Spleen (tissue), 11 donors: ENCODE results near the gene FAM177B. TPM values are rescaled to one million over a fixed set of nuclear protein-coding genes. Genes with fewer than 3 reads are reported as not detected.

ENCODE experiments used
- DNase-seq: peaks from one replicate; pipeline ENCODE4 v3.0.0-alpha.2; 2020
- H3K27ac ChIP-seq, 8 donors: fragments of 200-600 bp; sonication (generic) in 7 of 8; 1 replicate in 4 of 8; 2 replicates in 4 of 8; pipeline versions ENCODE4 v1.5.0 to v1.8.0; 2016 to 2021; ENCODE audit warnings: inconsistent platforms in 4 of 8, mild to moderate bottlenecking in 4 of 8, moderate library complexity in 1 of 8
- H3K27me3 ChIP-seq, 7 donors: fragments of 200-600 bp; sonication (generic) in 6 of 7; replicated peaks in 1 of 7; 1 replicate in 4 of 7; 2 replicates in 3 of 7; pipeline versions ENCODE4 v1.5.0 to v1.8.0; 2016 to 2021; ENCODE audit warnings: inconsistent platforms in 3 of 7, mild to moderate bottlenecking in 1 of 7
- H3K36me3 ChIP-seq, 6 donors: fragments of 200-600 bp; sonication (generic) in 5 of 6; 1 replicate in 4 of 6; 2 replicates in 2 of 6; pipeline versions ENCODE4 v1.5.0 to v1.8.0; 2016 to 2021; ENCODE audit warnings: inconsistent platforms in 2 of 6
- H3K4me1 ChIP-seq, 6 donors: fragments of 200-600 bp; sonication (generic) in 5 of 6; 1 replicate in 3 of 6; 2 replicates in 3 of 6; pipeline versions ENCODE4 v1.5.0 to v1.8.0; 2016 to 2021; ENCODE audit warnings: inconsistent platforms in 3 of 6
- H3K4me3 ChIP-seq, 8 donors: fragments of 200-600 bp; sonication (generic) in 7 of 8; 1 replicate in 4 of 8; 2 replicates in 4 of 8; pipeline versions ENCODE4 v1.5.0 to v1.8.0; 2016 to 2021; ENCODE audit warnings: inconsistent platforms in 4 of 8, mild to moderate bottlenecking in 4 of 8, moderate library complexity in 2 of 8
- H3K9me3 ChIP-seq, 8 donors: fragments of 200-600 bp; sonication (generic) in 7 of 8; 1 replicate in 4 of 8; 2 replicates in 4 of 8; pipeline versions ENCODE4 v1.5.0 to v1.8.0; 2016 to 2021; ENCODE audit warnings: inconsistent platforms in 4 of 8
- CTCF ChIP-seq, 11 experiments: fragments of 200-600 bp in 7 of 11; fragments of 450-650 bp in 4 of 11; sonication (generic) in 4 of 11; IDR thresholded peaks in 8 of 11; conservative IDR thresholded peaks in 3 of 11; 1 replicate in 7 of 11; 2 replicates in 4 of 11; pipeline versions ENCODE4 v1.4.0 to v1.8.0; 2016 to 2021; ENCODE audit warnings: antibody characterized with exemption in 11 of 11, inconsistent platforms in 4 of 11, mild to moderate bottlenecking in 1 of 11
- POLR2A ChIP-seq, 3 donors: fragments of 450-650 bp; IDR thresholded peaks; one replicate each; pipeline ENCODE4 v1.5.1; 2017; ENCODE audit warnings: antibody characterized with exemption in 3 of 3, mild to moderate bottlenecking in 1 of 3
- POLR2AphosphoS5 ChIP-seq, 3 donors: sonication (generic); formaldehyde crosslinking; IDR thresholded peaks; one replicate each; pipeline ENCODE4 v1.5.1; 2017; ENCODE audit warnings: antibody characterized with exemption in 3 of 3
- WGBS, 5 donors: extraction: QIAGEN DNeasy Blood & Tissue Kit in 3 of 5; methylation state at CpG; one replicate each; pipeline versions ENCODE4 v1.1.5 to v1.1.7; 2013 to 2018; 5-methylcytosine and 5-hydroxymethylcytosine counted together
- intact Hi-C: fragments of 100-400 bp; cut with DNase I; formaldehyde crosslinking; loops from one replicate; pipeline ENCODE4 v1.15.0; 2023; ENCODE audit warnings: low total_unique reads
- polyA plus RNA-seq, 3 donors: library from polyadenylated mRNA; stranded (reverse); fragments of 200-250 nt; gene quantifications; one replicate each; pipeline ENCODE4 v1.2.1, GENCODE V29; 2013
- total RNA-seq, 7 donors: library from RNA; depleted of rRNA in 3 of 7; stranded (reverse); fragments of >200 nt in 3 of 7; fragmentation: NEBNext Ultra II Directional in 4 of 7; extraction: Animal tissue kit (Norgen Biotek cat#: 25700) in 4 of 7; gene quantifications; one replicate each; pipeline versions ENCODE4 v1.1.0 to v1.2.1, GENCODE V29; 2016 to 2021
- donor health status: healthy with polysubstance abuse.
- donor health status: DM: no; HTN: no; CAD: no; lungs with moderate emphysema.
- donor health status: DM: no; HTN: no; CAD: no.
- donor health status: Bipolar disorder and iron deficiency.
- donor health status: healthy.
- donor health status: DM: no; HTN: no; CAD: no.
- donor health status: DM: yes; HTN: yes; CAD: no.

FAM177B gene
- total and polyA plus RNA-seq, 10 donors = 0.91 to 19.1 (median 6.8) TPM

DNA sequence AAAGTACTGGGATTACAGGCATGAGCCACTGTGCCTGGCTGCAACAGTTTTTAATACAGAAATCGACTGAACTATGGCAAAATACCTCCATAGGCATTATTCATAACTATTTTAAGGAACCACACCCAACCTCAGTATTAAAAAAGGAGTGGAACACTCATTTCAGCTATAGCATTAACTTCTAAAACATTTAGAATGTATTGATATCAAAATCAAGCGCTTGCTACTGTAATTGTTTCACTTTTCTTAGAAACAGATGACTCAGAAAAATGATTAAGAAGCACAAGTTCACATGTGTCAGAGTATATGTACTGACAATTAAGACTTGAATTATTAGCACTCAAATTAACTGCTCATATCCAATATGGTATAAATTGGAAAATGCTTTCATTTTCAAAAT is 39.8 kb upstream of the FAM177B start:
- intact Hi-C loops = no loop called here
- H3K36me3 ChIP-seq = peaks cover 0 to 81% (median 35%) of the 10 kb centered on the region in 6 donors
- H3K27me3 ChIP-seq = no peaks in the 10 kb centered on the region
- no peaks in the 10 kb centered on the region for H3K9me3 ChIP-seq
- TF ChIP-seq POLR2AphosphoS5 (IDR thresholded peaks at IDR 0.05) (no peak), POLR2A (IDR thresholded peaks at IDR 0.05) (no peak), CTCF (IDR thresholded peaks at IDR 0.05 in 8 of 11, conservative IDR thresholded peaks at IDR 0.05 in 3 of 11) (no peak)
- 89 to 100% (median 92%) methylated on average over 2 of the region's 2 CpGs for WGBS, 5 donors
- no peak overlapping the region for H3K4me3 ChIP-seq
- H3K27ac ChIP-seq = no peak overlapping the region
- DNase-seq = no peak
- H3K4me1 ChIP-seq = peaks cover 0 to 35% (median 2%) of the 10 kb centered on the region in 6 donors

GRCh38 chr1:222697826-222698225 is 39.2 kb upstream of the FAM177B start:
- DNase-seq = no peak
- Histone ChIP-seq H3K27me3 (no peaks in the 10 kb centered on the region), H3K4me1 (peaks cover 0 to 35% (median 2%) of the 10 kb centered on the region in 6 donors), H3K9me3 (no peaks in the 10 kb centered on the region), H3K4me3 (no peak overlapping the region), H3K36me3 (peaks cover 0 to 81% (median 38%) of the 10 kb centered on the region in 6 donors), H3K27ac (no peak overlapping the region)
- intact Hi-C loops = no loop called here
- WGBS, 5 donors = 82 to 92% (median 92%) methylated on average over 2 of the region's 2 CpGs
- no peak for TF ChIP-seq POLR2A (IDR thresholded peaks at IDR 0.05)
- no peak for TF ChIP-seq POLR2AphosphoS5 (IDR thresholded peaks at IDR 0.05)
- TF ChIP-seq CTCF (IDR thresholded peaks at IDR 0.05 in 8 of 11, conservative IDR thresholded peaks at IDR 0.05 in 3 of 11) = no peak

DNA sequence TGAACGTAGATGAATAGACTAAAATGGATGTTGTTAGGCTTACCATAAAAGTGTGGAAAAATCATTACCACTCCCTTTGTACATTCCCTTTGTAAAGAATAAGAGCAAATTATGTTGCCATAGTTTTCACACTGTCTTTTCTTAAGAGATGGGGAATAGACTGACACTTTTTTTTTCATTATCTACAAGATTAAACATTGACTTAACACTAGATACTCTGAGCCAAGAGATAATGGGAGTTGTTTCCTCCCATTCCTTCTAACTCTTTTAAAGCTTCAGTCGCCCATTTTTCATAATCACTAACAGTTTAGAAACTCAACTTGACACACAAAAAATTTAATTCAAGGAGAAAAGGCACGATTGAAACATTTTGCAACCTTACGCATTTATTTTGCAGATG is 34.8 kb upstream of the FAM177B start:
- peaks cover 0 to 6% (median 0%) of the 10 kb centered on the region in 8 donors for H3K9me3 ChIP-seq
- intact Hi-C loops = no loop called here
- H3K4me3 ChIP-seq = no peak overlapping the region
- H3K4me1 ChIP-seq = peaks cover 0 to 31% (median 2%) of the 10 kb centered on the region in 6 donors
- TF ChIP-seq CTCF (IDR thresholded peaks at IDR 0.05 in 8 of 11, conservative IDR thresholded peaks at IDR 0.05 in 3 of 11) = no peak
- TF ChIP-seq POLR2AphosphoS5 (IDR thresholded peaks at IDR 0.05) = no peak
- no peak for TF ChIP-seq POLR2A (IDR thresholded peaks at IDR 0.05)
- DNase-seq = no peak
- peaks cover 0 to 78% (median 35%) of the 10 kb centered on the region in 6 donors for H3K36me3 ChIP-seq
- H3K27me3 ChIP-seq = no peaks in the 10 kb centered on the region
- 93 to 100% (median 97%) methylated on average over 4 of the region's 4 CpGs for WGBS, 5 donors
- H3K27ac ChIP-seq = no peak overlapping the region

DNA sequence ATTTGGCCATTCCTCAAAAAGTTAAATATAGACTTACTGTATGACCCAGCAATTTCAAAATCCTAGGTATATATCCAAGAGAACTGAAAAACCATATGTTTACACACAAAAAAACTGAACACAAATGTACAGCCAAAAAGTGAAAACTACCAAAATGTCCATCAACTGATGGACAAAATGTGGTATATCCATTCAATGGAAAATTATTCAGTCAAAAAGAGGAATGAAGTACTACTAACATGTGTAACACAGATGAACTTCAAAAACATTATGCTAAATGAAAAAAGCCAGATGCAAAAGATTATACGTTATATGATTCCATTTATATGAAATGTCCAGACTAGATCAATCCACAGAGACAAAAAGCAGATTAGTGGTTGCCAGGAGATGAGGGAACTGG is 32.7 kb upstream of the FAM177B start:
- Histone ChIP-seq H3K27ac (no peak overlapping the region), H3K36me3 (peaks cover 0 to 69% (median 31%) of the 10 kb centered on the region in 6 donors), H3K4me1 (peaks cover 0 to 43% (median 12%) of the 10 kb centered on the region in 6 donors), H3K4me3 (no peak overlapping the region), H3K9me3 (peaks cover 0 to 6% (median 0%) of the 10 kb centered on the region in 8 donors), H3K27me3 (no peaks in the 10 kb centered on the region)
- intact Hi-C loops = no loop called here
- DNase-seq = no peak
- TF ChIP-seq POLR2AphosphoS5 (IDR thresholded peaks at IDR 0.05) (no peak), CTCF (IDR thresholded peaks at IDR 0.05 in 8 of 11, conservative IDR thresholded peaks at IDR 0.05 in 3 of 11) (no peak), POLR2A (IDR thresholded peaks at IDR 0.05) (no peak)
- WGBS, 5 donors = 94 to 100% (median 98%) methylated on average over 1 of the region's 1 CpG
